Sigmoid colon (tissue), 4 donors: ENCODE data around the gene DUSP22.

Source experiments
- POLR2A ChIP-seq, 2 donors: fragments of 450-650 bp; IDR thresholded peaks; one replicate each; pipeline ENCODE4 v1.6.1; 2016; ENCODE audit warnings: antibody characterized with exemption in 2 of 2, mild to moderate bottlenecking in 2 of 2, moderate library complexity in 2 of 2
- POLR2AphosphoS5 ChIP-seq, 4 donors: sonication (generic); formaldehyde crosslinking; IDR thresholded peaks; one replicate each; pipeline ENCODE4 v1.6.1; 2017; ENCODE audit warnings: antibody characterized with exemption in 4 of 4
- TF ChIP-seq, protein P1 (sequence below), 4 experiments: fragments of 450-650 bp in 3 of 4; fragments of 200-600 bp in 1 of 4; IDR thresholded peaks; one replicate each; pipeline ENCODE4 v1.5.1; 2016 to 2019; ENCODE audit warnings: antibody characterized with exemption in 4 of 4, mild to moderate bottlenecking in 3 of 4, moderate library complexity in 2 of 4

DNA sequence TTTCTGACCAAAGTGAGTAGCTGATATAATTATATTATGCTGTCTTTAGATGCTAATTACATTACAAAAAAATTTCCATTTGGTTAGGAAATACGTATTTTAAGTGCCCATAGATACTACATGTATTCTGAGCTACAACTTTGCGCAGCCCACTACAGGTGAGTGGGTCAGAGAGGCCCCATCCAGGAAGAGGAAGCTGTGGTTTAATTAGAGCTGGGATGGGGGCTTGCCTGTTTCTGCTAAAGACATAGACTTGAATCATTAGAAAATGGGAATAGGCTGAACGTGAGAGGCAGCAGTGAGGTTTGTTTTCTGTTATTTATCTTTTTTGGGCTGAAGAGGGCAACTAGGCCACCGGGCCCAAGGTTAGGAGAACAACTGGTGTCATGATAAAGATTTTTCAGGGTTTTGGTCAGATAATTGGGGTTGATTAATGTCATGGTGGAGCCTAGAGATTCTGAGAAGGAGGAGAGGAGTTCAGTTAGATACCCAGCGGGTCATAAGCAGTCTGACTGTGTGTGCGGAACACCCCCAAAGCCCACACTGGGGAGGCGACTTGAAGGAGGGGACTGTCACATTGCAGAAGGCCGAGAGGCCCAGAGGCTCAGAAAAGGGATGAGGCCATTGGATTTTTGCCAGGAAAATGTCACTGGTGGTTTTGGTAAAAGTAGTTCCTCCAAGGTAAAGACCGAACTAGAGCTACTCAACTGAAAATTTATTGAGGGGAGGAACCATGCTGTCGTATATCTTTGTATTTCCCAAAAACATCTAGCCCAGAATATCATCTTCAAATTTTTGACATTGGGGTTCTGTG, 84.7 kb downstream of the DUSP22 start:
- TF ChIP-seq, protein P1, sequence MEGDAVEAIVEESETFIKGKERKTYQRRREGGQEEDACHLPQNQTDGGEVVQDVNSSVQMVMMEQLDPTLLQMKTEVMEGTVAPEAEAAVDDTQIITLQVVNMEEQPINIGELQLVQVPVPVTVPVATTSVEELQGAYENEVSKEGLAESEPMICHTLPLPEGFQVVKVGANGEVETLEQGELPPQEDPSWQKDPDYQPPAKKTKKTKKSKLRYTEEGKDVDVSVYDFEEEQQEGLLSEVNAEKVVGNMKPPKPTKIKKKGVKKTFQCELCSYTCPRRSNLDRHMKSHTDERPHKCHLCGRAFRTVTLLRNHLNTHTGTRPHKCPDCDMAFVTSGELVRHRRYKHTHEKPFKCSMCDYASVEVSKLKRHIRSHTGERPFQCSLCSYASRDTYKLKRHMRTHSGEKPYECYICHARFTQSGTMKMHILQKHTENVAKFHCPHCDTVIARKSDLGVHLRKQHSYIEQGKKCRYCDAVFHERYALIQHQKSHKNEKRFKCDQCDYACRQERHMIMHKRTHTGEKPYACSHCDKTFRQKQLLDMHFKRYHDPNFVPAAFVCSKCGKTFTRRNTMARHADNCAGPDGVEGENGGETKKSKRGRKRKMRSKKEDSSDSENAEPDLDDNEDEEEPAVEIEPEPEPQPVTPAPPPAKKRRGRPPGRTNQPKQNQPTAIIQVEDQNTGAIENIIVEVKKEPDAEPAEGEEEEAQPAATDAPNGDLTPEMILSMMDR (IDR thresholded peaks at IDR 0.05), result no peak
- TF ChIP-seq POLR2A (IDR thresholded peaks at IDR 0.05) (no peak), POLR2AphosphoS5 (IDR thresholded peaks at IDR 0.05) (no peak)
